VCaP (cell line): ENCODE results near the gene SPP2.

ENCODE experiments used
- H3K27ac ChIP-seq: fragments of 450-650 bp; 2 replicates; pipeline ENCODE4 v1.5.1; 2017
- TF ChIP-seq, protein P1 (sequence below): fragments of 450-650 bp; conservative IDR thresholded peaks from 2 replicates; pipeline ENCODE4 v1.5.1; 2017; ENCODE audit warnings: mild to moderate bottlenecking, moderate library complexity

The SPP2 gene

DNA sequence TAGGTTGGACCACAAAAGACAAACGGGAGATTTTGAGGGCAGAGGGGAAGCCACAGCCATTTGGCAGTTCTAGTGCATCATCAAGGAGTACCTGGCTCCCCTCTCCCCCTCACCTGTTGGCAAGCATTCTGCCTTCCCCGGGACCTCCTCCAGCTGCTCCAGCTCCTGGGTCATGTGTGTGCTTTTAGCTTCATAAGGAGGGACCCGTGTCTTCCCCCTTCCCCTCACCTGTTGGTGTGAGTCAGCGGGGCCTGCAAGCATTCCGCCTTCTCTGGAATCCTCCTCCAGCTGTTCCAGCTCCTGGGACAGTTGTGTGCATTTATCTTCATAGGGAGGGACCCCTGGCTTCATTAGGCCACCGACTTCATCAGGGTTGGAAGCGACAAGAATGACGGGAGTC lies 58.8 kb downstream of the SPP2 start:
- no peak overlapping the region for H3K27ac ChIP-seq
- TF ChIP-seq, protein P1, sequence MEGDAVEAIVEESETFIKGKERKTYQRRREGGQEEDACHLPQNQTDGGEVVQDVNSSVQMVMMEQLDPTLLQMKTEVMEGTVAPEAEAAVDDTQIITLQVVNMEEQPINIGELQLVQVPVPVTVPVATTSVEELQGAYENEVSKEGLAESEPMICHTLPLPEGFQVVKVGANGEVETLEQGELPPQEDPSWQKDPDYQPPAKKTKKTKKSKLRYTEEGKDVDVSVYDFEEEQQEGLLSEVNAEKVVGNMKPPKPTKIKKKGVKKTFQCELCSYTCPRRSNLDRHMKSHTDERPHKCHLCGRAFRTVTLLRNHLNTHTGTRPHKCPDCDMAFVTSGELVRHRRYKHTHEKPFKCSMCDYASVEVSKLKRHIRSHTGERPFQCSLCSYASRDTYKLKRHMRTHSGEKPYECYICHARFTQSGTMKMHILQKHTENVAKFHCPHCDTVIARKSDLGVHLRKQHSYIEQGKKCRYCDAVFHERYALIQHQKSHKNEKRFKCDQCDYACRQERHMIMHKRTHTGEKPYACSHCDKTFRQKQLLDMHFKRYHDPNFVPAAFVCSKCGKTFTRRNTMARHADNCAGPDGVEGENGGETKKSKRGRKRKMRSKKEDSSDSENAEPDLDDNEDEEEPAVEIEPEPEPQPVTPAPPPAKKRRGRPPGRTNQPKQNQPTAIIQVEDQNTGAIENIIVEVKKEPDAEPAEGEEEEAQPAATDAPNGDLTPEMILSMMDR, result no peak

DNA sequence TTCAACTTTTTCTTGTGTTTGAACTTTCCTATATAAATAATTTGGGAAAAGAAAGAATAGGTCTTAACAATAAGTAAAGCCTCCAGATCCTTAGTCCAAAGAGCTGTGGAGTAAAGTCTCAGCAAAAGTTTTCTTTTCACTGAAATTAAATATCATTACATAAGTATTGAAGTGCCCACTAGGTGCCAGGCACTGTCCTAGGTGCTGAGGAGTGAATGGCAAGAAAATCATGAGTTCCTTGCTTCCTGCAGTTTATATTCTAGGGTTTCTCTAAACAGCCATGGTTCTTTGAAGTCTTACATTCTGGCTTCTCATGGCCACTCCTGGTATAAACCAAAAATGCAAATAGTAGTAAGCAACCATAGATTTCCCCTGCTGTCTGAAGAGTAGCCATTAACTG lies 59.7 kb downstream of the SPP2 start:
- TF ChIP-seq, protein P1, result no peak

DNA sequence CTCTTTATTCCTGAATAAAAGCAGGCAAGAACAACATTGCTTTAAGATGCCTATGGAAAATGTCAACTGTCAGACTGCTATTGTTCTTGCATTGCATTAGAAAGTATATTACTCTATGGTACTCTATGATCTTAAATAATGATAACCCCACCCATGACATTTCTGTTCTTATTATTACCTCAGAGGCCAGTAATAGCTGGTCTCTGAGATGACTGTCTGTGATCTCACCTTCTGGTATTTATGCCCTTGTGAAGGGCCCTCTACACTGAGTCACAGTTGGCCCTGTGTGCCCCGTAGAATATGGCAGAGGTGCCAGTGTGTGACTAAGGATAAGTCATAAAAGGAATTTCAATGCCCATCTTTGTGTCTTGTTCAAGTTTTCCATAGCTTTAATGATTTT lies 61.0 kb downstream of the SPP2 start:
- no peak overlapping the region for H3K27ac ChIP-seq
- TF ChIP-seq, protein P1, result no peak

More for the DNA sequence above, 59.7 kb downstream of the SPP2 start:
- H3K27ac ChIP-seq, result no peak overlapping the region

DNA sequence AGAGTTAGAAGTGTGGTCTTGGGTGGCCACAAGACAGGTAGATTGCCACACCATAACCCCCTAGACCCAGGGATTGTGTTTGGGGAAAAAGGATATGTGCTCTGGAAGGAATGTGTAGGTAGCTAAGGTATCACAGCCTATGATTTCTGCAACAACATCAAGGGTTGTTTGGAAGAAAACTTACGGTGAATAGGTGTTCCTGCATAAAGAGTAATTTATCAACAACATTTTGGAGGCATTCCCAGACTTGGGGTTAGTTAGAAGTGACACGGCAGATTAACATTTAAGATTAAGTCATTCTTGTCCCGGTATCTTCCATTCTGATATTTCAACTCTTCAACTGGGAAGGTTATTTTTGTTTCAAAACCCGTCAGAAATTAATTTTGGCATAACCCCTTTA lies 65.5 kb downstream of the SPP2 start:
- TF ChIP-seq, protein P1, result no peak

DNA sequence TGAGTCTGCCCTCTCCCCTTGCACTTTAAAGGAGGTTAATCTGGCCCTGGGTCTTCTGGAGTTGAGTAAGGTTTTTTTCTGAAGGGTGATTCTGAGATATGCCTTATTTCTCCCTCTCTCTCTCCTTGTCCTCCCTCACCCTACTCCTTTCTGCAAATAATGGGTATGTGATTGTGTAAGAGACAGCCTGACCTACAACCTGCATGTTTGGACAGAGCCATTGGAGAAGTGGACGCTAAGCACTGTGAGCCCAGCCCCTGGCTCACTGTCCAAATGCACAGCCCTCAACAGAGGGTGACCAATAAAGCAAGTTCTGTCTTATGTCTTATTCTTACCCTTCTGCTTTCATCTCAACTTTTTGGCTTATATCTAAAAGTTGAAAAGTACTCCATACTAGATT lies 71.5 kb downstream of the SPP2 start:
- no peak overlapping the region for H3K27ac ChIP-seq
- TF ChIP-seq, protein P1, result no peak

More for the DNA sequence above, 65.5 kb downstream of the SPP2 start:
- H3K27ac ChIP-seq, result no peak overlapping the region

DNA sequence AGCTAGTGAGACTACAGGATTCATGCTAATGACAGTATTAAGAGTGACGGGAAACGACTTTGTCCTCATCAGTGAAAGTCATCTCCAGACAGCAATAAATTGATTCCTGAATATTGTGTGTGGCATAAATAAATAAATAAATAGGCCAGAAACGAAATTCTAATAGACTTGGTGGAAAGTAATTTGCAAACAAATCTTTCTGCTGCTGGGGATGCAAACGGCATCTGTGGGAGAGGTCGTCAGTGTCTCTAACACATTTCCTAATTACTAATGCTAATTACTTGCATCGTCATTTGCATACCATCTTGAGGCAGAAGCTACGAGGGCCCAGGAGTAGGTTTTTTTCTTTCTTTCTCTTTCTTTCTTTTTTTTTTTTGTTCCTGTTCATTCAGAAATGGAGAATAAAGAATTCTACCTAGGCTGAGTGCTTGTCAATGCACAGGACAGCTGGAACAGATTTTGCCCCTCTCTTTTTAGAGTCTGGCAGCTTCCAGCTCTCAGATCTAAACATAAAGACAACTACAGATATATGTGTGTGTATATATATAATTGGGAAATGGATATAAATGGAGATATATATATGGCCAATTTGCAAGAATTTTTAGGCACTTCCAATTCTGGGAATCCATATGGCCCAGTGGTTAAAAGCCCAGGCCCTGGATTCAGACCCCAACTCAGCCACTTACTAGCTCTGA lies 75.1 kb downstream of the SPP2 start:
- TF ChIP-seq, protein P1, result no peak
- no peak overlapping the region for H3K27ac ChIP-seq

DNA sequence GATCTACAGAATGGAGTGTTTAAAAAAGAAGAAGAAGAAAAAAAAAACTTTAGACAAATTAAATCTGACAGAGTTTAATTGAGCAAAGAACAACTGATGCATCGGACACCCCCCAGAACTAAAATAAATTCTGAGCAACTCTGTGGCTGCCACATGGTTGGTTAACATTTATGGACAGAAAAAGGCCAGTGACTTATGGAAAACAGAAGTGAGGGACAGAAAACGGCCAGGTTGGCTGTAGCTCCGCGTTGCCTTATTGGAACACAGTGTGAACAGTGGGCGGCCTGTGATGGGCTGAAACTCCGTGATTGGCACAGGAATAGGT lies 75.6 kb downstream of the SPP2 start:
- no peak overlapping the region for H3K27ac ChIP-seq
- TF ChIP-seq, protein P1, result no peak
